HEK293 (cell line): ENCODE results near the gene PGS1.

Experiments used
- CTCF ChIA-PET: fragments of 350-600 bp; formaldehyde crosslinking; extraction: SDS; loops from one replicate; lab custom pipeline; 2021; ENCODE audit warnings: antibody characterized with exemption; lab: Yijun Ruan, JAX
- POLR2A ChIA-PET: fragments of 300-600 bp; formaldehyde crosslinking; extraction: SDS; loops from one replicate; lab custom pipeline; 2020; ENCODE audit warnings: antibody characterized with exemption, inconsistent platforms; lab: Yijun Ruan, JAX
- H3K27ac ChIP-seq: fragments of 200-500 bp; sonication (Bioruptor generic); 2 replicates; pipeline ENCODE4 v1.5.1; 2014; ENCODE audit warnings: low read depth, low read length, control low read depth, inconsistent platforms; ENCODE audit errors: extremely low read depth
- H3K36me3 ChIP-seq, 2 experiments: fragments of 200-500 bp in 1 of 2; sonication (Bioruptor generic) in 1 of 2; 1 replicate in 1 of 2; 2 replicates in 1 of 2; pipeline ENCODE4 v1.5.1; 2014 to 2017; ENCODE audit warnings: inconsistent platforms in 2 of 2, low read length in 2 of 2; ENCODE audit not compliant: control insufficient read depth in 2 of 2, insufficient read depth in 1 of 2
- H3K4me1 ChIP-seq: fragments of 200-500 bp; sonication (Bioruptor generic); 2 replicates; pipeline ENCODE4 v1.5.1; 2014; ENCODE audit warnings: mild to moderate bottlenecking, low read length, inconsistent platforms; ENCODE audit not compliant: control insufficient read depth, insufficient read depth
- H3K4me3 ChIP-seq: 2 replicates; pipeline ENCODE4 v1.5.1; 2011; ENCODE audit warnings: low read depth, mild to moderate bottlenecking, control low read depth, low read length, moderate library complexity
- H3K9me3 ChIP-seq: fragments of 200-500 bp; sonication (Bioruptor generic); 2 replicates; pipeline ENCODE4 v1.5.1; 2014; ENCODE audit warnings: low read depth, low read length, inconsistent platforms; ENCODE audit not compliant: control insufficient read depth, insufficient read depth
- REPIN1 ChIP-seq: fragments of 450-650 bp; formaldehyde crosslinking; IDR thresholded peaks from 2 replicates; pipeline ENCODE4 v1.5.1; 2017; ENCODE audit warnings: missing biosample characterization, missing genetic modification characterization, low read depth
- ZBTB48 ChIP-seq: fragments of 450-650 bp; formaldehyde crosslinking; IDR thresholded peaks from 2 replicates; pipeline ENCODE4 v1.5.1; 2016; ENCODE audit warnings: missing biosample characterization, missing genetic modification characterization
- ZNF138 ChIP-seq: fragments of 450-650 bp; formaldehyde crosslinking; IDR thresholded peaks from 2 replicates; pipeline ENCODE4 v1.5.1; 2016; ENCODE audit warnings: missing biosample characterization, missing genetic modification characterization, borderline replicate concordance
- ZNF211 ChIP-seq: fragments of 450-650 bp; formaldehyde crosslinking; IDR thresholded peaks from 2 replicates; pipeline ENCODE4 v1.5.1; 2016; ENCODE audit warnings: low read depth, missing biosample characterization, missing genetic modification characterization

The PGS1 gene

GRCh38 chr17:78472035-78472905 lies 93.8 kb downstream of the PGS1 start:
- Histone ChIP-seq H3K4me3 (no peak overlapping the region), H3K27ac (no peak overlapping the region), H3K9me3 (no peaks in the 10 kb centered on the region), H3K36me3 (no peaks in the 10 kb centered on the region), H3K4me1 (no peaks in the 10 kb centered on the region)
- no peak for TF ChIP-seq ZNF138
- TF ChIP-seq ZBTB48 (tag by site-specific recombination) = peak; percentile 41; the same call in 1 of the 2 replicates
- CTCF ChIA-PET = interaction anchor here (0.7 to 1.3 kb wide), 4 partner anchors 27 to 293 kb away, joined by 3 to 4 read pairs (median 3); no protein-coding TSS in a partner anchor
- POLR2A ChIA-PET = no interaction called here

- Histone ChIP-seq H3K36me3 (no peaks in the 10 kb centered on the region), H3K4me1 (no peaks in the 10 kb centered on the region), H3K27ac (no peak overlapping the region), H3K4me3 (no peak overlapping the region), H3K9me3 (no peaks in the 10 kb centered on the region)
- ChIA-PET CTCF (interaction anchor here (1.3 kb wide), 1 partner anchor 224 kb away, joined by 3 read pairs; no protein-coding TSS in a partner anchor), POLR2A (no interaction called here)
- TF ChIP-seq REPIN1 (tag by site-specific recombination) (no peak), ZNF211 (tag by site-specific recombination) (no peak)
Measured at GRCh38 chr17:78473951-78474613, 95.6 kb downstream of the PGS1 start.
